ENCODE results near the gene GABRB3. TPM values are rescaled to one million over a fixed set of nuclear protein-coding genes. Genes with fewer than 3 reads are reported as not detected.

The GABRB3 gene
- total and polyA plus RNA-seq, 2 of the 8 experiments (the other 6 are each of a cell fraction or from before 2014, with no cell fraction given) = 98.8 to 163 TPM

- Histone ChIP-seq H2BK120ac (replicated peaks; ENCODE audit: low read depth, low read length) (no peak overlapping the region), H3K23me2 (ENCODE audit: low read depth, low read length) (no peaks in the 10 kb centered on the region), H2BK15ac (ENCODE audit: low read length) (0 out of 2 replicates have a peak overlapping the region, but pooled peaks have one; percentile 47), H2BK20ac (ENCODE audit: low read length) (no peak overlapping the region), H3K4me2 (ENCODE audit: insufficient read depth in 1 of 2, low read depth in 2 of 2, low read length in 2 of 2) (no peak overlapping the region), H3K23ac (ENCODE audit: insufficient read length) (no peak overlapping the region), H3K79me1 (ENCODE audit: low read depth, low read length) (peaks cover 19% of the 10 kb centered on the region), H4K5ac (ENCODE audit: insufficient read length, low read depth, low read length) (no peak overlapping the region), H2BK5ac (ENCODE audit: low read depth, low read length) (peak overlapping the region; percentile 64; the same call in 1 of the 2 replicates), H4K91ac (replicated peaks; ENCODE audit: insufficient read length, low read length) (no peak overlapping the region), H2BK12ac (ENCODE audit: low read depth, low read length) (0 out of 2 replicates have a peak overlapping the region, but pooled peaks have one; percentile 44), H2AFZ (ENCODE audit: low read length) (no peak overlapping the region), H3K18ac (ENCODE audit: extremely low read depth, low read length) (no peak overlapping the region), H3K14ac (ENCODE audit: insufficient read length) (no peak overlapping the region), H3K9me3 (ENCODE audit: insufficient read depth in 2 of 2, low read depth in 1 of 2, low read length in 1 of 2) (no peaks in the 10 kb centered on the region), H3K79me2 (ENCODE audit: control insufficient read depth in 1 of 2, insufficient read depth in 2 of 2, low read length in 2 of 2) (peaks cover 10 to 94% of the 10 kb centered on the region in 2 experiments; a peak in 3 of 4 replicates), H3K4me1 (replicated peaks in 1 of 4; ENCODE audit: control insufficient read depth in 3 of 4, insufficient read depth in 4 of 4, low read length in 3 of 4) (peaks cover 4 to 19% (median 12%) of the 10 kb centered on the region in 4 experiments), H3K27me3 (replicated peaks in 1 of 4; ENCODE audit: control insufficient read depth in 3 of 4, extremely low read depth in 1 of 4, insufficient read depth in 3 of 4, low read length in 3 of 4) (no peaks in the 10 kb centered on the region), H4K20me1 (replicated peaks in 1 of 2; ENCODE audit: control insufficient read depth in 1 of 2, insufficient read depth in 2 of 2, low read length in 2 of 2) (peaks cover 2 to 3% of the 10 kb centered on the region in 2 experiments), H3K9ac (replicated peaks in 1 of 4; ENCODE audit: extremely low read depth in 1 of 4, low read depth in 3 of 4, low read length in 3 of 4) (no peak overlapping the region), H3K36me3 (ENCODE audit: control insufficient read depth in 2 of 4, insufficient read depth in 4 of 4, low read length in 3 of 4) (no peaks in the 10 kb centered on the region), H3K27ac (ENCODE audit: low read depth, low read length) (no peak overlapping the region), H3K56ac (replicated peaks; ENCODE audit: insufficient read length, low read depth, low read length) (no peak overlapping the region), H3K4ac (replicated peaks; ENCODE audit: insufficient read length, low read depth, low read length) (no peak overlapping the region), H3K4me3 (ENCODE audit: extremely low read depth in 1 of 4, insufficient read depth in 2 of 4, low read depth in 3 of 4, low read length in 4 of 4) (no peak overlapping the region), H4K8ac (ENCODE audit: extremely low read depth, insufficient read depth, low read length) (no peak overlapping the region; the same call in 1 of the 2 replicates), H2AK5ac (ENCODE audit: low read depth, low read length) (peak overlapping the region; percentile 88; the same call in 1 of the 2 replicates)
- 76% methylated on average over 5 of the region's 5 CpGs; no CpG with 5 or more reads in 1 of the 2 experiments for WGBS, 2 experiments (ENCODE audit: extremely low coverage in 1 of 2, insufficient coverage in 1 of 2, insufficient read length in 1 of 2, insufficient replicate concordance in 2 of 2, low coverage in 1 of 2, low lambda C conversion rate in 2 of 2, missing lambda C conversion rate in 1 of 2)
- POLR2A ChIA-PET (ENCODE audit: partially characterized antibody) = interaction anchor here (1.2 to 1.7 kb wide), 2 partner anchors 8 to 23 kb away, joined by 3 to 4 read pairs; no protein-coding TSS in a partner anchor
- CTCF ChIA-PET (ENCODE audit: partially characterized antibody) = interaction anchor here (1.1 to 1.5 kb wide), 3 partner anchors 18 to 133 kb away, joined by 3 to 5 read pairs (median 4); no protein-coding TSS in a partner anchor
- DNase-seq (ENCODE audit: low read depth in 1 of 2, low spot score in 2 of 2) (no peak), FAIRE-seq (no peak)
- TF ChIP-seq ATF2 (IDR thresholded peaks at IDR 0.05; ENCODE audit: low read length) (no peak), CHD1 (IDR thresholded peaks at IDR 0.05; ENCODE audit: low read depth, low read length) (no peak), RNF2 (IDR thresholded peaks at IDR 0.05; ENCODE audit: borderline replicate concordance, low read depth, low read length, missing control alignments, poor library complexity, severe bottlenecking) (no peak), SUZ12 (IDR thresholded peaks at IDR 0.05; ENCODE audit: low read length) (no peak), FOSL1 (IDR thresholded peaks at IDR 0.05; ENCODE audit: insufficient read depth, low read depth, low read length) (no peak), RXRA (IDR thresholded peaks at IDR 0.05; ENCODE audit: insufficient read depth, low read depth, low read length) (no peak), NANOG (IDR thresholded peaks at IDR 0.05; ENCODE audit: insufficient read depth, low read depth, low read length, poor library complexity, severe bottlenecking) (no peak), E2F6 (IDR thresholded peaks at IDR 0.05) (no peak), EP300 (IDR thresholded peaks at IDR 0.05; ENCODE audit: borderline replicate concordance in 1 of 2, low read depth in 2 of 2, low read length in 2 of 2) (no peak)
Measured at GRCh38 chr15:26713498-26713897, 59.4 kb downstream of the GABRB3 start.

All from H1 (cell line).